GM12878 (cell line): ENCODE data around the gene CARS2. TPM values are rescaled to one million over a fixed set of nuclear protein-coding genes. Genes with fewer than 3 reads are reported as not detected.
A peak's percentile ranks its signal among the peaks of the same experiment; 100 is the strongest.

Experiments used
- ATAC-seq: fragments of 200-7000 bp; cut with Tn5 transposase; 3 replicates; pipeline ENCODE4 v1.9.1; 2020; ENCODE audit warnings: mild to moderate bottlenecking, moderate library complexity
- BruUV-seq: library from RNA; stranded (reverse); fragments of 400-500 nt; replicated peaks from 2 replicates; lab custom pipeline; 2021; lab: Mats Ljungman, UMichigan
- CTCF ChIA-PET: fragments of 300-600 bp; sonication (Branson Sonifier 250); formaldehyde crosslinking; extraction: SDS; loops from one replicate; lab custom pipeline; 2021; ENCODE audit warnings: inconsistent platforms; lab: Yijun Ruan, JAX
- POLR2A ChIA-PET: fragments of 350-600 bp; formaldehyde crosslinking; extraction: SDS; loops from one replicate; lab custom pipeline; 2021; ENCODE audit warnings: inconsistent platforms; lab: Charles Lee
- RAD21 ChIA-PET: fragments of 300-600 bp; sonication (Branson Sonifier 250); formaldehyde crosslinking; loops from one replicate; lab custom pipeline; 2023; ENCODE audit warnings: antibody characterized with exemption; ENCODE audit not compliant: unreplicated experiment; lab: Charles Lee
- SMC1A ChIA-PET: fragments of 300-600 bp; sonication (Branson Sonifier 250); formaldehyde crosslinking; loops from one replicate; lab custom pipeline; 2023; ENCODE audit not compliant: unreplicated experiment, uncharacterized antibody; lab: Charles Lee
- DNase-seq: peaks from one replicate; pipeline ENCODE4 v3.0.0-alpha.2; 2011; ENCODE audit warnings: low read depth, low spot score
- FAIRE-seq: peaks from 3 replicates; lab custom pipeline; 2011; peaks lifted over from hg19 to GRCh38; lab: Jason Lieb, UNC
- H2AFZ ChIP-seq: 2 replicates; pipeline ENCODE4 v1.6.0; 2011; ENCODE audit warnings: low read depth, low read length, control low read depth; ENCODE audit not compliant: control insufficient read depth
- H3K27ac ChIP-seq: 2 replicates; pipeline ENCODE4 v1.5.1; 2011; ENCODE audit warnings: control low read depth; ENCODE audit not compliant: control insufficient read depth, insufficient read depth
- H3K27me3 ChIP-seq, 2 experiments: replicated peaks in 1 of 2; 2 replicates each; pipeline versions ENCODE4 v1.6.0 to v1.6.1; 2011; ENCODE audit warnings: low read length in 1 of 2; ENCODE audit not compliant: control insufficient read depth in 2 of 2, insufficient read depth in 2 of 2
- H3K36me3 ChIP-seq, 2 experiments: 2 replicates each; pipeline ENCODE4 v1.5.1; 2011; ENCODE audit warnings: low read length in 1 of 2; ENCODE audit not compliant: control insufficient read depth in 2 of 2, insufficient read depth in 2 of 2
- H3K4me1 ChIP-seq: 2 replicates; pipeline ENCODE4 v1.6.1; 2011; ENCODE audit warnings: mild to moderate bottlenecking, low read length, moderate library complexity, mixed read lengths; ENCODE audit not compliant: control insufficient read depth, insufficient read depth
- H3K4me2 ChIP-seq: 2 replicates; pipeline ENCODE4 v1.6.0; 2011; ENCODE audit warnings: control low read depth; ENCODE audit not compliant: control insufficient read depth, insufficient read depth
- H3K4me3 ChIP-seq: fragments of 200-600 bp; sonication (generic); 2 replicates; pipeline ENCODE4 v1.5.1; 2016
- H3K79me2 ChIP-seq: 2 replicates; pipeline ENCODE4 v1.6.0; 2011; ENCODE audit warnings: low read length; ENCODE audit not compliant: control insufficient read depth, insufficient read depth
- H3K9ac ChIP-seq: 2 replicates; pipeline ENCODE4 v1.8.0; 2011; ENCODE audit warnings: low read length, control low read depth, mixed read lengths; ENCODE audit not compliant: control insufficient read depth, insufficient read depth
- H3K9me3 ChIP-seq: replicated peaks from 3 replicates; pipeline ENCODE4 v1.5.1; 2011; ENCODE audit warnings: mild to moderate bottlenecking, low read length; ENCODE audit not compliant: control insufficient read depth, insufficient read depth
- H4K20me1 ChIP-seq: 2 replicates; pipeline ENCODE4 v1.6.0; 2011; ENCODE audit not compliant: control insufficient read depth, insufficient read depth
- ETV6 ChIP-seq, 2 experiments: fragments of 450-650 bp in 1 of 2; IDR thresholded peaks in 1 of 2; conservative IDR thresholded peaks in 1 of 2; 2 replicates each; pipeline ENCODE4 v1.6.1; 2014; ENCODE audit warnings: antibody characterized with exemption in 1 of 2, borderline replicate concordance in 1 of 2, low read depth in 1 of 2, mild to moderate bottlenecking in 1 of 2, moderate library complexity in 1 of 2
- EZH2 ChIP-seq: IDR thresholded peaks from 2 replicates; pipeline ENCODE4 v1.6.1; 2012; ENCODE audit warnings: low read depth, mild to moderate bottlenecking, control low read depth, inconsistent platforms, low read length, borderline replicate concordance; ENCODE audit not compliant: control insufficient read depth
- FOXM1 ChIP-seq: IDR thresholded peaks from 2 replicates; pipeline ENCODE4 v1.6.1; 2012; ENCODE audit warnings: low read depth, mild to moderate bottlenecking, inconsistent platforms, low read length, moderate library complexity
- JUND ChIP-seq: IDR thresholded peaks from 2 replicates; pipeline ENCODE4 v1.6.1; 2012; ENCODE audit warnings: low read depth, mild to moderate bottlenecking, low read length, improper control_type of control experiment, moderate library complexity
- KLF5 ChIP-seq: fragments of 450-650 bp; IDR thresholded peaks from 2 replicates; pipeline ENCODE4 v1.6.1; 2014; ENCODE audit warnings: mild to moderate bottlenecking; ENCODE audit not compliant: partially characterized antibody
- MXI1 ChIP-seq: fragments of 150-350 bp; IDR thresholded peaks from 2 replicates; pipeline ENCODE4 v1.6.1; 2011; ENCODE audit warnings: low read depth, mild to moderate bottlenecking, inconsistent platforms, low read length, improper control_type of control experiment
- NFYA ChIP-seq: IDR thresholded peaks from 2 replicates; pipeline ENCODE4 v1.6.1; 2011; ENCODE audit warnings: low read depth, mild to moderate bottlenecking, low read length, improper control_type of control experiment, borderline replicate concordance
- NR2F1 ChIP-seq: fragments of 450-650 bp; conservative IDR thresholded peaks from 2 replicates; pipeline ENCODE4 v1.6.1; 2017; ENCODE audit warnings: mild to moderate bottlenecking
- PAX8 ChIP-seq: fragments of 450-650 bp; IDR thresholded peaks from 2 replicates; pipeline ENCODE4 v1.6.1; 2017; ENCODE audit warnings: mild to moderate bottlenecking, moderate library complexity
- POLR2AphosphoS5 ChIP-seq: IDR thresholded peaks from 2 replicates; pipeline ENCODE4 v1.6.1; 2011; ENCODE audit warnings: mild to moderate bottlenecking, low read length, inconsistent platforms
- RCOR1 ChIP-seq: conservative IDR thresholded peaks from 2 replicates; pipeline ENCODE4 v1.6.1; 2012; ENCODE audit warnings: low read depth, low read length, improper control_type of control experiment
- SIN3A ChIP-seq: IDR thresholded peaks from 2 replicates; pipeline ENCODE4 v1.6.1; 2012; ENCODE audit warnings: low read depth, low read length, improper control_type of control experiment
- SMAD5 ChIP-seq: IDR thresholded peaks from 2 replicates; pipeline ENCODE4 v1.6.1; 2016; ENCODE audit warnings: antibody characterized with exemption, low read depth
- SREBF2 ChIP-seq: IDR thresholded peaks from 2 replicates; pipeline ENCODE4 v1.6.1; 2012; ENCODE audit warnings: mild to moderate bottlenecking, low read length
- TARDBP ChIP-seq: IDR thresholded peaks from 2 replicates; pipeline ENCODE4 v1.6.1; 2016; ENCODE audit warnings: borderline replicate concordance
- TCF7 ChIP-seq: IDR thresholded peaks from 2 replicates; pipeline ENCODE4 v1.6.1; 2014; ENCODE audit warnings: antibody characterized with exemption, borderline replicate concordance
- WGBS: methylation state at CpG from one replicate; pipeline ENCODE4 v1.1.6; 2016; ENCODE audit warnings: low lambda C conversion rate; ENCODE audit not compliant: insufficient replicate concordance, insufficient coverage; ENCODE audit errors: missing lambda C conversion rate; 5-methylcytosine and 5-hydroxymethylcytosine counted together
- in situ Hi-C: fragments of 300-500 bp; cut with MboI; formaldehyde crosslinking; loops from 9 replicates; pipeline ENCODE4 v1.14.3; 2018; ENCODE audit warnings: mixed read lengths
- intact Hi-C: fragments of 100-400 bp; cut with micrococcal nuclease; formaldehyde crosslinking; loops from one replicate; pipeline ENCODE4 v1.14.2; 2022; ENCODE audit not compliant: unreplicated experiment
- polyA plus RNA-seq, 11 experiments: library from polyadenylated mRNA; depleted of rRNA in 4 of 11; unstranded in 6 of 11; stranded (reverse) in 5 of 11; fragments of >200 nt; fragmentation: Nextera tagmentation in 4 of 11; fragmentation: Illumina TruSeq in 1 of 11; extraction: Ambion mirVana in 4 of 11; extraction: Trizol in 1 of 11; gene quantifications; 1 replicate in 1 of 11; 2 replicates in 10 of 11; pipeline versions ENCODE4 v1.2.1 to v1.2.3, GENCODE V29; 2011 to 2016; ENCODE audit warnings: inconsistent platforms in 2 of 11, missing spikeins in 2 of 11, low read depth in 1 of 11
- total RNA-seq, 4 experiments: library from RNA; depleted of rRNA in 3 of 4; stranded (reverse); fragments of >200 nt in 3 of 4; fragmentation: Illumina TruSeq in 1 of 4; extraction: Trizol in 1 of 4; gene quantifications; 2 replicates each; pipeline versions ENCODE4 v1.2.1 to v1.2.3, GENCODE V29; 2013 to 2021
- TF ChIP-seq, protein P1 (sequence below): fragments of 450-650 bp; conservative IDR thresholded peaks from 2 replicates; pipeline ENCODE4 v1.6.1; 2017; ENCODE audit warnings: mild to moderate bottlenecking, moderate library complexity
- TF ChIP-seq, protein P2 (sequence below): fragments of 450-650 bp; IDR thresholded peaks from 2 replicates; pipeline ENCODE4 v1.6.1; 2017; ENCODE audit warnings: low read depth, mild to moderate bottlenecking, moderate library complexity

Gene CARS2
- total and polyA plus RNA-seq, 10 of the 15 experiments (the other 5 are each of a cell fraction or from before 2014, with no cell fraction given): 4.2 to 101 (median 61.5) TPM

DNA sequence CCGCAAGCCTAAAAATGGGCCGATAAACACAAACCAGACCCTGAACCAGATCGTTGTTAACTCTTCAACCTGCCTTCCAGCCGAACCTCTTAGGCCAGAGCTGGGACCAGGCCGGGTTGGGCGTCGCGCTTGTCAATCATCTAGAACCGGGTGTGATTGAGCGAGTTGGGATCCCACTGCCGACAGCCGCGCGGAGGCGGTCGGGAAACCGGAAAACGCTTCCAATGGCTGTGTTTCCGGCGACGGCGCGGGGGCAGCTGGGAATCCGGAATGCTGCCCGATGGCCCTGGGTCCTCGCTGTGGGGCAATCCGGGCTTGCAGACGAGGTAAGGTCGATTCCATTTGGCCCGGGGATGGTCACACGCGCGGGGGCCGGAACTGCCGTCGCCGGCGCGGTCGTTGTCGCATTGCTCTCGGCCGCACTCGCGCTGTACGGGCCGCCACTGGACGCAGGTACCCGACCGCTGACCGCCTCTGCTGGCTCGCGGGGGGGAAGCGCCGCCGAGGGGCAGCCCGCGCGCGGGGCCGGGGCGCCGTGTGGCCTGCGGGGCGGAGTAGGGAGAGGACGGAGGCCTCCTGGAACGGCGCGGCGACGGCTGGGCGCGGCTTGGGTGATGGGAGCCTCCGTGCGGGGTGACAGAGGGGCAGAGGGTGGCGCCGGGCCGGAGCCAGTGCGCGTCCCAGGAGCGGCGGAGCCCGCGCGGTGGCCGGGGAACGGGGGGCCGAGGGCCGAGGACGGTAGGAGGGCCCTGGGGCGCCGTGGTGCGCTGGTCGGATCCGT lies 90.4 kb downstream of the CARS2 start, which contains the start of gene NAXD:
TSS of gene NAXD (plus strand) at position 224 of the 781 bp plus-strand sequence. CDS start at position 281, 57 bp downstream.
- Histone ChIP-seq H3K4me2 (peak within 1 kb of the TSS; percentile 82), H3K4me3 (peak within 1 kb of the TSS; percentile 63), H3K4me1 (peaks cover 20% of the 10 kb centered on the region), H3K27ac (peak within 1 kb of the TSS; percentile 86), H3K27me3 (no peaks in the 10 kb centered on the region), H3K9me3 (no peaks in the 10 kb centered on the region), H3K79me2 (peaks cover 51% of the 10 kb centered on the region), H2AFZ (peak within 1 kb of the TSS; percentile 85), H4K20me1 (no peaks in the 10 kb centered on the region), H3K9ac (peak within 1 kb of the TSS; percentile 84), H3K36me3 (no peaks in the 10 kb centered on the region)
- WGBS: 1% methylated on average over 87 of the region's 95 CpGs
- BruUV-seq: no TSS peak
- CTCF ChIA-PET: interaction anchor here (0.6 to 3.1 kb wide), 12 partner anchors 15 to 472 kb away, joined by 3 to 19 read pairs (median 4); no protein-coding TSS in a partner anchor
- ATAC-seq (peak; percentile 87), DNase-seq (peak; percentile 62), FAIRE-seq (peak; percentile 85)
- RAD21 ChIA-PET: interaction anchor here (1.0 to 4.3 kb wide), 6 partner anchors 22 to 204 kb away, joined by 3 to 22 read pairs (median 6); no protein-coding TSS in a partner anchor
- SMC1A ChIA-PET: interaction anchor here (0.8 to 2.0 kb wide), 6 partner anchors 22 to 160 kb away, joined by 4 to 7 read pairs (median 4); no protein-coding TSS in a partner anchor
- in situ Hi-C loops: no loop called here
- intact Hi-C loops: loop anchor here (1.0 to 5.0 kb wide), 4 partner anchors 23 to 297 kb away; no protein-coding TSS in a partner anchor
- POLR2A ChIA-PET: interaction anchor here (0.5 to 2.6 kb wide), 4 partner anchors 11 to 100 kb away, joined by 3 to 16 read pairs (median 8); no protein-coding TSS in a partner anchor
- no peak for TF ChIP-seq JUND
- TF ChIP-seq MXI1: peak; percentile 77
- TF ChIP-seq ETV6 (conservative IDR thresholded peaks at IDR 0.05 in 1 of 2, IDR thresholded peaks at IDR 0.05 in 1 of 2; ENCODE audit: borderline replicate concordance in 1 of 2, low read depth in 1 of 2): no peak
- 0 out of 2 replicates have a peak, but pooled peaks have one; percentile 21 for TF ChIP-seq TARDBP
- TF ChIP-seq POLR2AphosphoS5: no peak; the same call in none of the 2 replicates
- TF ChIP-seq SIN3A: no peak
- TF ChIP-seq, protein P1, sequence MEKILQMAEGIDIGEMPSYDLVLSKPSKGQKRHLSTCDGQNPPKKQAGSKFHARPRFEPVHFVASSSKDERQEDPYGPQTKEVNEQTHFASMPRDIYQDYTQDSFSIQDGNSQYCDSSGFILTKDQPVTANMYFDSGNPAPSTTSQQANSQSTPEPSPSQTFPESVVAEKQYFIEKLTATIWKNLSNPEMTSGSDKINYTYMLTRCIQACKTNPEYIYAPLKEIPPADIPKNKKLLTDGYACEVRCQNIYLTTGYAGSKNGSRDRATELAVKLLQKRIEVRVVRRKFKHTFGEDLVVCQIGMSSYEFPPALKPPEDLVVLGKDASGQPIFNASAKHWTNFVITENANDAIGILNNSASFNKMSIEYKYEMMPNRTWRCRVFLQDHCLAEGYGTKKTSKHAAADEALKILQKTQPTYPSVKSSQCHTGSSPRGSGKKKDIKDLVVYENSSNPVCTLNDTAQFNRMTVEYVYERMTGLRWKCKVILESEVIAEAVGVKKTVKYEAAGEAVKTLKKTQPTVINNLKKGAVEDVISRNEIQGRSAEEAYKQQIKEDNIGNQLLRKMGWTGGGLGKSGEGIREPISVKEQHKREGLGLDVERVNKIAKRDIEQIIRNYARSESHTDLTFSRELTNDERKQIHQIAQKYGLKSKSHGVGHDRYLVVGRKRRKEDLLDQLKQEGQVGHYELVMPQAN: peak; percentile 82
- peak; percentile 50; the same call in 1 of the 2 replicates for TF ChIP-seq SMAD5
- TF ChIP-seq KLF5: peak; percentile 24
- TF ChIP-seq PAX8: no peak
- TF ChIP-seq, protein P2, sequence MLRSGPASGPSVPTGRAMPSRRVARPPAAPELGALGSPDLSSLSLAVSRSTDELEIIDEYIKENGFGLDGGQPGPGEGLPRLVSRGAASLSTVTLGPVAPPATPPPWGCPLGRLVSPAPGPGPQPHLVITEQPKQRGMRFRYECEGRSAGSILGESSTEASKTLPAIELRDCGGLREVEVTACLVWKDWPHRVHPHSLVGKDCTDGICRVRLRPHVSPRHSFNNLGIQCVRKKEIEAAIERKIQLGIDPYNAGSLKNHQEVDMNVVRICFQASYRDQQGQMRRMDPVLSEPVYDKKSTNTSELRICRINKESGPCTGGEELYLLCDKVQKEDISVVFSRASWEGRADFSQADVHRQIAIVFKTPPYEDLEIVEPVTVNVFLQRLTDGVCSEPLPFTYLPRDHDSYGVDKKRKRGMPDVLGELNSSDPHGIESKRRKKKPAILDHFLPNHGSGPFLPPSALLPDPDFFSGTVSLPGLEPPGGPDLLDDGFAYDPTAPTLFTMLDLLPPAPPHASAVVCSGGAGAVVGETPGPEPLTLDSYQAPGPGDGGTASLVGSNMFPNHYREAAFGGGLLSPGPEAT: peak; percentile 57
- no peak for TF ChIP-seq TCF7
- no peak for TF ChIP-seq FOXM1
- no peak for TF ChIP-seq SREBF2
- peak; percentile 44 for TF ChIP-seq NR2F1
- TF ChIP-seq EZH2: no peak
- peak; percentile 7; the same call in 1 of the 2 replicates for TF ChIP-seq NFYA
- no peak for TF ChIP-seq RCOR1
